Measurements from ENCODE around the gene ITGAE. TPM values are rescaled to one million over a fixed set of nuclear protein-coding genes. Genes with fewer than 3 reads are reported as not detected.

Gene ITGAE
- total RNA-seq, 4 donors from 2014 or later = 16.1 to 29.5 (median 21.4) TPM

DNA sequence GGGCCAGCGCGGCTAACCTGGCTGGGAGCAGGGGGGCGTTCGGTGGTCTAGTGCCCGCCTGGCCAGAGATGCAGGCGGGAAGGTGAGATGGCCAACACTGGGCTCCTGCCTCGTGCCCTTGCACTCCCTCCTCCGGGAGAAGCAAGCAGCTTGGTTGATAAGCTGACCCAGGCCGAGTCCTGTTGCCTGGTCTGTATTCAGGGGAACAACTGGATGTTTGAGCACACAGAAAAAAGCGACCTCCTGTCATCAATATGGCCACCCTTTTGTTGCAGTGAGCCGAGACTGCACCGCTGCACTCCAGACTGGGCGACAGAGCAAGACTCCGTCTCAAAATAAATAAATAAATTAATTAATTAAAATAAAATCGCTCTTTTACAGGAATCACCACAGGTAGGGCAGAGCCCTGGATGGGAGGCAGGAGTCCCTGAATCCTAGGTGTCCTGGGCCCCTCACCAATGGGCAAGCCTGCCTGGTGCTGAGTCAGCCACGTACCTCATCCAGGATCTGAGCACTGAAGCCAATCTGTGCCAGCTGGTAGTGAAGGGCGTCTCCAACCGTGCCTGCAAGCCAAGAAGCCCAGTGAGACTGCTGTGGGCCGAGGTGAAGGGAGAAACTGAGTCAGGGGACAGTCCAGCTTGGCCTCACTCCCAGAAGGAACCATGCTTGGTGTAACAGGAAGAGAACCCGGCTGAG, 45.5 kb downstream of the ITGAE start:
- no peak for DNase-seq (ENCODE audit: extremely low spot score)
- TF ChIP-seq POLR2A (IDR thresholded peaks at IDR 0.05; ENCODE audit: low read depth) = no peak
- TF ChIP-seq, protein P1, sequence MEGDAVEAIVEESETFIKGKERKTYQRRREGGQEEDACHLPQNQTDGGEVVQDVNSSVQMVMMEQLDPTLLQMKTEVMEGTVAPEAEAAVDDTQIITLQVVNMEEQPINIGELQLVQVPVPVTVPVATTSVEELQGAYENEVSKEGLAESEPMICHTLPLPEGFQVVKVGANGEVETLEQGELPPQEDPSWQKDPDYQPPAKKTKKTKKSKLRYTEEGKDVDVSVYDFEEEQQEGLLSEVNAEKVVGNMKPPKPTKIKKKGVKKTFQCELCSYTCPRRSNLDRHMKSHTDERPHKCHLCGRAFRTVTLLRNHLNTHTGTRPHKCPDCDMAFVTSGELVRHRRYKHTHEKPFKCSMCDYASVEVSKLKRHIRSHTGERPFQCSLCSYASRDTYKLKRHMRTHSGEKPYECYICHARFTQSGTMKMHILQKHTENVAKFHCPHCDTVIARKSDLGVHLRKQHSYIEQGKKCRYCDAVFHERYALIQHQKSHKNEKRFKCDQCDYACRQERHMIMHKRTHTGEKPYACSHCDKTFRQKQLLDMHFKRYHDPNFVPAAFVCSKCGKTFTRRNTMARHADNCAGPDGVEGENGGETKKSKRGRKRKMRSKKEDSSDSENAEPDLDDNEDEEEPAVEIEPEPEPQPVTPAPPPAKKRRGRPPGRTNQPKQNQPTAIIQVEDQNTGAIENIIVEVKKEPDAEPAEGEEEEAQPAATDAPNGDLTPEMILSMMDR (IDR thresholded peaks at IDR 0.05) = no peak
- TF ChIP-seq POLR2AphosphoS5 (IDR thresholded peaks at IDR 0.05) = no peak
- no peak for TF ChIP-seq EP300 (IDR thresholded peaks at IDR 0.05)
- no peak overlapping the region for H3K27ac ChIP-seq (replicated peaks in 1 of 4)
- intact Hi-C loops (cut with DNase I) = no loop called here
- H3K36me3 ChIP-seq = no peaks in the 10 kb centered on the region
- peaks cover 0 to 9% (median 8%) of the 10 kb centered on the region in 4 donors for H3K9me3 ChIP-seq
- 73% methylated on average over 15 of the region's 20 CpGs for WGBS
- H3K4me1 ChIP-seq = peaks cover 8 to 11% (median 10%) of the 10 kb centered on the region in 4 donors
- peaks cover 0 to 58% (median 11%) of the 10 kb centered on the region in 4 donors for H3K27me3 ChIP-seq
- H3K4me3 ChIP-seq = peak overlapping the region in 1 of 4 donors; percentile 35

DNA sequence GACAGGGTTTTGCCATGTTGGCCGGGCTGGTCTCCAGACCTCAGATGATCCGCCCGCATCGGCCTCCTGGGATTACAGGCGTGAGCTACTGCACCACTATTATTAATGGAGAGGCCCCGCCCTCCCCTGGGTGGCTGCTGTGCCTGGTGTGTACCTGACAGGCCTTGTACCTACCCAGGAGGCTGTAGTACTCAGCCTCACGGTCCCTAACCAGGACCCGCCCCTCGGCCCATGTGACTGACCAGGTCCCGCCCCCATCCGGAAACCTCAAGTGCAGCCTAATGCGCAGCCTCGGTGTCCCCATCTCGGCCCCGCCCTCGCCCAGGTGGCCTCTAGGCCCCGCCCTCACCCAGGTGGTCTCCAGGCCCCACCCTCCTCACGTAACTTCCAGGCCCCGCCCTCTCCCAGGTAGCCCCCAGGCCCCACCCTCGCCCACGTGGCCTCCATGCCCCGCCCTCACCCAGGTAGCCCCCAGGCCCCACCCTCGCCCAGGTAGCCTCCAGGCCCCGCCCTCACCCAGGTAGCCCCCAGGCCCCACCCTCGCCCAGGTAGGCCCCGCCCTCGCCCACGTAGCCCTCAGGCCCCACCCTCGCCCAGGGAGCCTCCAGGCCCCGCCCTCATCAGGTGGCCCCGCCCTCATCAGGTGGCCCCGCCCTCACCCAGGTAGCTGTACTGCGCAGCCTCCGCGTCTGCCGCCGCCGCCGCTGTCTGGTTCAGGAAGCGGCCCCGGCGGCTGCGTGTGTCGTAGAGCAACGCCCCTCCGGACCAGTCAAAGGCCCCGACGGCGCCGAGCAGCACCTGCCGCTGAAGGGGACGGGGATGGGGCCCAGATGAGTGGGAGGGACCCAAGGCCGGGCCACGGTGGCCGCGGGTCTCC, 46.3 kb downstream of the ITGAE start:
- H3K9me3 ChIP-seq = peaks cover 0 to 4% (median 3%) of the 10 kb centered on the region in 4 donors
- peak overlapping the region in 1 of 4 donors; percentile 35 for H3K4me3 ChIP-seq
- H3K4me1 ChIP-seq = peaks cover 8 to 11% (median 10%) of the 10 kb centered on the region in 4 donors
- 20% methylated on average over 24 of the region's 56 CpGs for whole genome bisulfite sequencing
- no peak for DNase-seq (ENCODE audit: extremely low spot score)
- H3K27ac ChIP-seq (replicated peaks in 1 of 4) = no peak overlapping the region
- intact Hi-C loops (cut with DNase I) = no loop called here
- no peaks in the 10 kb centered on the region for H3K36me3 ChIP-seq
- TF ChIP-seq, protein P1 (IDR thresholded peaks at IDR 0.05) = no peak
- TF ChIP-seq POLR2AphosphoS5 (IDR thresholded peaks at IDR 0.05) (no peak), POLR2A (IDR thresholded peaks at IDR 0.05; ENCODE audit: low read depth) (no peak), EP300 (IDR thresholded peaks at IDR 0.05) (no peak)
- H3K27me3 ChIP-seq = peaks cover 0 to 65% (median 11%) of the 10 kb centered on the region in 4 donors

DNA sequence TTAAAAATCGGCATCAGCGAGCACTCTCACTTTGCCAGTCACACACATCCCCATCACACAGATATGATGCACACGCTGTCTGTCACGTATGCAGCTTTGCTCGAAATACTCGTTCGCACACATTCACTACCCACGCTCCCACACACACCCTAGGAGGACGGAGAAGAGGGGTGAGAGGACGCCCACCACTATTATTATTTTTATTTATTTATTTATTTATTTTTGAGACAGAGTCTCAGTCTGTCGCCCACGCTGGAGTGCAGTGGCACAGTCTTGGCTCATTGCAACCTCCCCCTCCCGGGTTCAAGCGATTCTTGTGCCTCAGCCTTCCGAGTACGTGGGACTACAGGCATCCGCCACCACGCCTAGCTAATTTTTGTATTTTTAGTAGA, 46.9 kb downstream of the ITGAE start:
- 85% methylated on average over 18 of the region's 18 CpGs for WGBS
- no peak for DNase-seq (ENCODE audit: extremely low spot score)
- Histone ChIP-seq H3K27ac (replicated peaks in 1 of 4) (no peak overlapping the region), H3K4me1 (peaks cover 8 to 11% (median 10%) of the 10 kb centered on the region in 4 donors), H3K36me3 (no peaks in the 10 kb centered on the region), H3K27me3 (peaks cover 0 to 72% (median 11%) of the 10 kb centered on the region in 4 donors), H3K4me3 (no peak overlapping the region), H3K9me3 (no peaks in the 10 kb centered on the region)
- no peak for TF ChIP-seq EP300 (IDR thresholded peaks at IDR 0.05)
- intact Hi-C loops (cut with DNase I) = no loop called here

DNA sequence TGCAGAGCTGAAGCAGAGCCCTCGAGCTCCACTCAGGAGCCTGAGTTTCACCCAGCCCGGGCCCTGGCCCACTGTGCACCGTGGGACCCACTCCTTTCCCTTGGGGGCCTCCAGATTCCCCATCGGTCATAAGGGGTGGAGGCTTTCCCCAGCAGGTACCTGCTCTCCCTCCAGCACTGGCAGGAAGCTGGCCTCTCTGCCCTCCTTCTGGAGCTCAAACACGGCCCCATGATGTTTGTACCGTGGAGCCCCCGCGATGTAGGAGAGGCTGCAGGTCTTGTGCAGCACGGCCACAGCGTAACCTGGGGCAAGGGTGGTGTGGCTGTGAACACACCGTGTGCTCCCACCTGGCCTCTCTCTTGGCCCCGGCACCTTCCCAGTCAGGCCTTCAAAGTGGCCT, 47.4 kb downstream of the ITGAE start:
- Histone ChIP-seq H3K36me3 (no peaks in the 10 kb centered on the region), H3K27ac (replicated peaks in 1 of 4) (no peak overlapping the region), H3K27me3 (peaks cover 0 to 72% (median 11%) of the 10 kb centered on the region in 4 donors), H3K4me1 (peaks cover 8 to 11% (median 10%) of the 10 kb centered on the region in 4 donors), H3K4me3 (no peak overlapping the region), H3K9me3 (no peaks in the 10 kb centered on the region)
- 90% methylated on average over 10 of the region's 12 CpGs for WGBS
- TF ChIP-seq POLR2AphosphoS5 (IDR thresholded peaks at IDR 0.05) = no peak
- TF ChIP-seq EP300 (IDR thresholded peaks at IDR 0.05) = no peak
- TF ChIP-seq, protein P1 (IDR thresholded peaks at IDR 0.05) = no peak
- no peak for DNase-seq (ENCODE audit: extremely low spot score)
- intact Hi-C loops (cut with DNase I) = no loop called here

DNA sequence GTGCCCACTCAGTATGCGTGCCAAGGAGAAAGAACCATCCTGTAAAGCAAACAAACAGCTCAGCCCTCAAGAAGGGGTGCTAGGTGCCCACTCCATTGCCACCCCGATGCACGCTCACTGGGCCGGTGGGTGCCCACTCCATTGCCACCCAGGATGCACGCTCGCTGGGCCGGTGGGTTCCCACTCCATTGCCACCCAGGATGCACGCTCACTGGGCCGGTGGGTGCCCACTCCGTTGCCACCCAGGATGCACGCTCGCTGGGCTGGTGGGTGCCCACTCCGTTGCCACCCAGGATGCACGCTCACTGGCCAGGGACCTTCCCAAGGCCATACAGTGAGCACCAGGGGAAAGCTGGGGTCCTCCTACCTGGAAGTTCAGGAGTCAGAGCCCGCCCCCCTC, 49.2 kb downstream of the ITGAE start:
- Histone ChIP-seq H3K9me3 (no peaks in the 10 kb centered on the region), H3K4me3 (no peak overlapping the region), H3K36me3 (no peaks in the 10 kb centered on the region), H3K4me1 (peaks cover 8 to 11% (median 10%) of the 10 kb centered on the region in 4 donors), H3K27ac (replicated peaks in 1 of 4) (no peak overlapping the region), H3K27me3 (peaks cover 0 to 80% (median 11%) of the 10 kb centered on the region in 4 donors)
- intact Hi-C loops (cut with DNase I) = no loop called here
- DNase-seq (ENCODE audit: extremely low spot score) = no peak
- WGBS = 69% methylated on average over 3 of the region's 15 CpGs
- TF ChIP-seq EP300 (IDR thresholded peaks at IDR 0.05) (no peak), POLR2A (IDR thresholded peaks at IDR 0.05; ENCODE audit: low read depth) (no peak), POLR2AphosphoS5 (IDR thresholded peaks at IDR 0.05) (no peak)
- TF ChIP-seq, protein P1 (IDR thresholded peaks at IDR 0.05) = no peak

Data from esophagus muscularis mucosa (tissue), 4 donors.